Measurements from ENCODE around the gene FOXN3.

- TF ChIP-seq POLR2A (IDR thresholded peaks at IDR 0.05) (no peak), CTCF (IDR thresholded peaks at IDR 0.05) (no peak)
These were observed 99.9 kb downstream of the FOXN3 start for GRCh38 chr14:89317051-89317691.

Measured in ovary (tissue), 3 donors.